ENCODE results near the gene HS3ST6. TPM values are rescaled to one million over a fixed set of nuclear protein-coding genes. Genes with fewer than 3 reads are reported as not detected.

The HS3ST6 gene
- total RNA-seq, 1 experiment from 2014 or later, result 1.0 TPM

DNA sequence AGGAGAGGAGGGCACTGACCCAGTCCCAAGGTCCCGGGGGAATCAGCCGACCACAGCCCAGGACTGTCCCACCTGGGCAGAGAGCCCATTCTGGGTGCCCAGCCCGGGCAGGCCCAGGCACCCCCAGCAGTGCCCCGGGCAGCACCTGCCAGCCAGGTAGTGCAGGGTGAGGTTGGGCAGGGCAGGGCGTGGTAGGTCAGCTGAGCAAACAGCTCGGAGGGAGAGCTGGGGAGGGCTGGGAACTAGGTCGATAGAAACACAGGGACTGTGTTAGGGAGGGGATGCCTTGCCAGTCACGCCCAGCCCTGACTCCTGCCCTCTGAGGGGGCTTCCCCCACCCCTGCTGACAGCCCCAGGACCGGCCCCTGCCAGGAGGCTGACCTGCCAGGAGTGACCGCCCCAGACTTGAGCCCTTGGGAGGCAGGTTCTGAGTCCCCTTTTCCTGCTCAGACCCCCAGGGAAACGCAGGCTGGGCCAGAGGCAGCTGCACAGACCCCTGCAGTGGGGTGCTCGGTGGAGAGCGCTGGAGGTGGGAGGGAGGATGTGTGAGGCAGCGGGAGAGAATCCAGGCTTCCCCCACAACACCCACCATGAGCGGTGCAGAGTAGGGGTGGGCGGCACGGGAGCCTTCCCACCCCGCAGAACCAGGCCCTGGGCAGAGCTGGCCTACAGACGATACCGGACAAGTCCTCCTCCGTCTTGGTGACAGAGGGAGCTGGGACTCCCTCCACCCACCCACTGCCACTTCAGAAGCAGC lies 4.7 kb downstream of the HS3ST6 start (continued):
- TF ChIP-seq, protein P1, sequence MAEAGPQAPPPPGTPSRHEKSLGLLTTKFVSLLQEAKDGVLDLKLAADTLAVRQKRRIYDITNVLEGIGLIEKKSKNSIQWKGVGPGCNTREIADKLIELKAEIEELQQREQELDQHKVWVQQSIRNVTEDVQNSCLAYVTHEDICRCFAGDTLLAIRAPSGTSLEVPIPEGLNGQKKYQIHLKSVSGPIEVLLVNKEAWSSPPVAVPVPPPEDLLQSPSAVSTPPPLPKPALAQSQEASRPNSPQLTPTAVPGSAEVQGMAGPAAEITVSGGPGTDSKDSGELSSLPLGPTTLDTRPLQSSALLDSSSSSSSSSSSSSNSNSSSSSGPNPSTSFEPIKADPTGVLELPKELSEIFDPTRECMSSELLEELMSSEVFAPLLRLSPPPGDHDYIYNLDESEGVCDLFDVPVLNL (CRISPR knock-in tag; IDR thresholded peaks at IDR 0.05; ENCODE audit: borderline replicate concordance, low read depth), result no peak
- no peak for TF ChIP-seq ZNF671 (CRISPR knock-in tag; IDR thresholded peaks at IDR 0.05)
- TF ChIP-seq PRRX2 (CRISPR knock-in tag; IDR thresholded peaks at IDR 0.05), result no peak
- TF ChIP-seq CREB1 (CRISPR knock-in tag; IDR thresholded peaks at IDR 0.05), result no peak
- no peak for TF ChIP-seq HMGXB4 (CRISPR knock-in tag; IDR thresholded peaks at IDR 0.05)
- no peak for TF ChIP-seq ELF4 (CRISPR knock-in tag; IDR thresholded peaks at IDR 0.05; ENCODE audit: low read depth)
- TF ChIP-seq SP1 (CRISPR knock-in tag; conservative IDR thresholded peaks at IDR 0.05), result no peak

GRCh38 chr16:1912215-1912543 lies 6.0 kb downstream of the HS3ST6 start:
- ChIA-PET POLR2A (no interaction called here), CTCF (interaction anchor here (0.6 kb wide), 1 partner anchor 29 kb away, joined by 3 read pairs; no protein-coding TSS in a partner anchor)
- H3K36me3 Mint-ChIP-seq, result no peaks in the 10 kb centered on the region

More at GRCh38 chr16:1912215-1912543, 6.0 kb downstream of the HS3ST6 start:
- Mint-ChIP-seq H3K27ac (no peak overlapping the region), H3K27me3 (ENCODE audit: low read depth) (peaks cover 35% of the 10 kb centered on the region), H3K9me3 (no peaks in the 10 kb centered on the region), H3K4me3 (no peak overlapping the region), H3K4me1 (peaks cover 29% of the 10 kb centered on the region)
- no peak for DNase-seq (ENCODE audit: low spot score)
- TF ChIP-seq JAZF1 (CRISPR knock-in tag; IDR thresholded peaks at IDR 0.05) (no peak), ZNF532 (CRISPR knock-in tag; IDR thresholded peaks at IDR 0.05; ENCODE audit: borderline replicate concordance) (no peak), E2F5 (CRISPR knock-in tag; IDR thresholded peaks at IDR 0.05) (no peak), MYBL2 (CRISPR knock-in tag; IDR thresholded peaks at IDR 0.05) (no peak), NFYB (CRISPR knock-in tag; conservative IDR thresholded peaks at IDR 0.05; ENCODE audit: low read depth) (no peak), FOXJ3 (CRISPR knock-in tag; IDR thresholded peaks at IDR 0.05; ENCODE audit: borderline replicate concordance) (no peak), SOX15 (CRISPR knock-in tag; IDR thresholded peaks at IDR 0.05) (no peak), JUN (CRISPR knock-in tag; IDR thresholded peaks at IDR 0.05) (no peak), MLX (CRISPR knock-in tag; IDR thresholded peaks at IDR 0.05) (no peak), ATF1 (CRISPR knock-in tag; IDR thresholded peaks at IDR 0.05) (no peak)
- no peak for ATAC-seq

All from WTC11 (cell line).